Neuronal stem cell (in vitro differentiated cells): Measurements from ENCODE around the gene COL5A3. TPM values are rescaled to one million over a fixed set of nuclear protein-coding genes. Genes with fewer than 3 reads are reported as not detected.

Source experiments
- small RNA-seq: library from polyadenylated mRNA; stranded (forward); fragments of <200 nt; extraction: miRNeasy Mini kit (QIAGEN cat#:217004); gene quantifications from one replicate; pipeline ENCODE3, GENCODE V24; 2013; ENCODE audit not compliant: insufficient read depth

COL5A3 gene

Small RNAs within 50 kb of the gene (small RNA-seq; reads per million reads assigned to genes)
- gene MIR5589, result not detected
